ENCODE data around the gene DUS1L.

DUS1L gene

GRCh38 chr17:82084373-82085030, 18.9 kb upstream of the DUS1L start:
- TF ChIP-seq CTCF (IDR thresholded peaks at IDR 0.05; ENCODE audit: insufficient read depth, low read length, poor library complexity, severe bottlenecking), result no peak
- Histone ChIP-seq H3K27me3 (replicated peaks; ENCODE audit: control insufficient read depth, insufficient read depth, low read length) (no peaks in the 10 kb centered on the region), H3K36me3 (ENCODE audit: control insufficient read depth, insufficient read depth, low read length) (peaks cover 70% of the 10 kb centered on the region), H3K4me3 (replicated peaks; ENCODE audit: low read depth, low read length) (no peak overlapping the region)
- DNase-seq (ENCODE audit: extremely low read depth, insufficient read length), result no peak

GRCh38 chr17:82083533-82084359, 18.1 kb upstream of the DUS1L start:
- Histone ChIP-seq H3K27me3 (replicated peaks; ENCODE audit: control insufficient read depth, insufficient read depth, low read length) (no peaks in the 10 kb centered on the region), H3K4me3 (replicated peaks; ENCODE audit: low read depth, low read length) (no peak overlapping the region), H3K36me3 (ENCODE audit: control insufficient read depth, insufficient read depth, low read length) (peaks cover 68% of the 10 kb centered on the region)
- no peak for TF ChIP-seq CTCF (IDR thresholded peaks at IDR 0.05; ENCODE audit: insufficient read depth, low read length, poor library complexity, severe bottlenecking)
- DNase-seq (ENCODE audit: extremely low read depth, insufficient read length), result no peak

- peaks cover 68% of the 10 kb centered on the region for H3K36me3 ChIP-seq (ENCODE audit: control insufficient read depth, insufficient read depth, low read length)
- no peaks in the 10 kb centered on the region for H3K27me3 ChIP-seq (replicated peaks; ENCODE audit: control insufficient read depth, insufficient read depth, low read length)
- TF ChIP-seq CTCF (IDR thresholded peaks at IDR 0.05; ENCODE audit: insufficient read depth, low read length, poor library complexity, severe bottlenecking), result no peak
- no peak overlapping the region for H3K4me3 ChIP-seq (replicated peaks; ENCODE audit: low read depth, low read length)
- no peak for DNase-seq (ENCODE audit: extremely low read depth, insufficient read length)
These were observed 17.4 kb upstream of the DUS1L start for GRCh38 chr17:82083009-82083408.

GRCh38 chr17:82082456-82082855, 16.9 kb upstream of the DUS1L start:
- no peak for TF ChIP-seq CTCF (IDR thresholded peaks at IDR 0.05; ENCODE audit: insufficient read depth, low read length, poor library complexity, severe bottlenecking)
- peaks cover 64% of the 10 kb centered on the region for H3K36me3 ChIP-seq (ENCODE audit: control insufficient read depth, insufficient read depth, low read length)
- H3K27me3 ChIP-seq (replicated peaks; ENCODE audit: control insufficient read depth, insufficient read depth, low read length), result no peaks in the 10 kb centered on the region
- DNase-seq (ENCODE audit: extremely low read depth, insufficient read length), result no peak
- H3K4me3 ChIP-seq (replicated peaks; ENCODE audit: low read depth, low read length), result no peak overlapping the region

- Histone ChIP-seq H3K27me3 (replicated peaks; ENCODE audit: control insufficient read depth, insufficient read depth, low read length) (no peaks in the 10 kb centered on the region), H3K36me3 (ENCODE audit: control insufficient read depth, insufficient read depth, low read length) (peaks cover 61% of the 10 kb centered on the region), H3K4me3 (replicated peaks; ENCODE audit: low read depth, low read length) (no peak overlapping the region)
- no peak for TF ChIP-seq CTCF (IDR thresholded peaks at IDR 0.05; ENCODE audit: insufficient read depth, low read length, poor library complexity, severe bottlenecking)
- no peak for DNase-seq (ENCODE audit: extremely low read depth, insufficient read length)
These were observed 16.4 kb upstream of the DUS1L start for GRCh38 chr17:82081966-82082365.

Data from GM06990 (cell line).